GM19238 (cell line): ENCODE measurements around the gene UBE2L3.
A peak's percentile ranks its signal among the peaks of the same experiment; 100 is the strongest.
"Not testable (repeated sequence)": the region's sequence is repeated elsewhere in the genome, so short reads cannot be mapped to it uniquely, and the experiment has no call there.

Source experiments
- DNase-seq: peaks from one replicate; pipeline ENCODE4 v3.0.0; 2011; ENCODE audit warnings: low spot score; ENCODE audit not compliant: insufficient read length

UBE2L3 gene

GRCh38 chr22:21642584-21643448, 75.3 kb downstream of the UBE2L3 start:
- DNase-seq = peak; percentile 53

DNA sequence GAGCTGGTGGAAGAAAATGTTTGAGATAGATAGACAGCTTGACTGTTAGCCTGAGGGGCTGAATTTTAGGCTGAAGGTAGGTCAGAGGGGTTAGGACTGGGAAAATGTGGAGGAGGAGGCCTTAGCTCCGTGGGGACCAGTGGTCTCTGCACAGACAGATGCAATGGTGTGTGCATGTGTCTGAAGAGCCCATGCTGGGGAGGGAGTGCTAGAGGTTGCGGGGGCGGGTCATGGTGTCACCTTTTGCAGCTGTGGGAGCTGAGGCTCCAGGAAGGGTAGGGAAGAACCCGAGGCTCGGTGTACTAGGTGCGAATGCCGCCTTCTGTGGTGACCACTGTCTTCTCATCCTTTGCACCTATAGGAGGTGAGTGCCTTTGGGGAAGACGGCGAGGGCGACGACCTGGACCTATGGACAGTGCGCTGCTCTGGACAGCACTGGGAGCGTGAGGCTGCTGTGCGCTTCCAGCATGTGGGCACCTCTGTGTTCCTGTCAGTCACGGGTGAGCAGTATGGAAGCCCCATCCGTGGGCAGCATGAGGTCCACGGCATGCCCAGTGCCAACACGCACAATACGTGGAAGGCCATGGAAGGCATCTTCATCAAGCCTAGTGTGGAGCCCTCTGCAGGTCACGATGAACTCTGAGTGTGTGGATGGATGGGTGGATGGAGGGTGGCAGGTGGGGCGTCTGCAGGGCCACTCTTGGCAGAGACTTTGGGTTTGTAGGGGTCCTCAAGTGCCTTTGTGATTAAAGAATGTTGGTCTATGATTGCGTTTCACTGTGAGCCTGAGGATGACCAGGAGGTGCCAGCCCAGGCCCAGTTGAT, 76.2 kb downstream of the UBE2L3 start:
- no peak for DNase-seq

GRCh38 chr22:21645513-21645912, 78.0 kb downstream of the UBE2L3 start:
- not testable (repeated sequence) for DNase-seq

GRCh38 chr22:21646608-21647590, 79.4 kb downstream of the UBE2L3 start:
- peak; percentile 52 for DNase-seq

GRCh38 chr22:21650280-21650679, 82.8 kb downstream of the UBE2L3 start:
- no peak for DNase-seq

DNA sequence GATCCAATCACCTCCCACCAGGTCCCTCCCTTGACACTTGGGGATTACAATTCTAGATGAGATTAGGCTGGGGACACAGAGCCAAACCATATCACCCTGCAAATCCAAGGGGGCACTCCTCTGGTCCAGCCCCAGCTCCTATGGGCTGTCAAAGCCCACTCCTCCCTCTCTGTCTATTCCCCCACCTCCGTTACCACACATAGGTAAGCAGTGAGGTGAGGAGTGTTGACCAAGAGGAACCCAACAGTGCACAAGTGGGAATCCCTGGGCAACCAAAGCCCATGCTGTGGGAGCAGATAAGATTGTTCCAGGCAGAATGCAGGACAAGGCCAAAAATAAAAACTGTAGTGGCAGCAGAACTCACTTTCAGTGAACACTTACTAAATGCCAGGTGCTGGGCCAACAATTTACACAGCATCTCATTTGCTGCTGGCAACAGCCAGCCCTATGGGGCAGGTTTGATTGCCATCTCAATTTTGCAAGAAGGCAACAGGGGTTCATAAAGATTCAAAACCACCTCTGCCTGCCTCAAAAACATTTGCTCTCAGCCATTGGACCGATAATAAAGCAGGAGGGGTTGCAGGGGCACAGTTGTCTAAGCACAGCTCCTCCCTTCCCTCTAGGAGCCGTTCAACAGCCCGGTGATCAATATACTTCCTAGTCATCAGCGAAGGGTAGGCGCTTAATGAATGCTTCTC, 83.5 kb downstream of the UBE2L3 start:
- DNase-seq = no peak

DNA sequence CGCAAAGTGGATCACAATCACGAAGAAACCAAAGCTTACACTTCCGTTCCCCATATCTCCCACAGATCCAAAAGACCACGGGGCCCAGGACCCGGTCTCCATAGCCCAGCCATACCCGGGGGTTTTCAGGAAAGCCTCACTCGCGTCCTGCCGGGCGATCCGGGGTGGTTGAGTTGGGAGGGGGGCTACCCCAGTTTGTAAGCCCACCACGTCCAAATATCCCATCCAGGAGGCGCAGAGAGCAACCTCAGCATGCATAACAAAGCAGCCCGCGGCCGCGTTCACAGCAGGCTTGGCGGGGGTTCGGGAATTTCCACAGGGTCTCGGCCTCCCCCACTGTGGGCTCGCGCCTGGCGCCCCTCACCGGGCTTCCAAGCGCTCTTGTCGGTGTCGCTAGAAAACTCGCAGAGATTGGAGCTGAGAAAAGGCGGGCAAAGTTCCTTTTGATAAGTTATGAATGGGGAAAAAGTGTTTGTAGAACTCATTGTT, 84.1 kb downstream of the UBE2L3 start:
- no peak for DNase-seq

DNA sequence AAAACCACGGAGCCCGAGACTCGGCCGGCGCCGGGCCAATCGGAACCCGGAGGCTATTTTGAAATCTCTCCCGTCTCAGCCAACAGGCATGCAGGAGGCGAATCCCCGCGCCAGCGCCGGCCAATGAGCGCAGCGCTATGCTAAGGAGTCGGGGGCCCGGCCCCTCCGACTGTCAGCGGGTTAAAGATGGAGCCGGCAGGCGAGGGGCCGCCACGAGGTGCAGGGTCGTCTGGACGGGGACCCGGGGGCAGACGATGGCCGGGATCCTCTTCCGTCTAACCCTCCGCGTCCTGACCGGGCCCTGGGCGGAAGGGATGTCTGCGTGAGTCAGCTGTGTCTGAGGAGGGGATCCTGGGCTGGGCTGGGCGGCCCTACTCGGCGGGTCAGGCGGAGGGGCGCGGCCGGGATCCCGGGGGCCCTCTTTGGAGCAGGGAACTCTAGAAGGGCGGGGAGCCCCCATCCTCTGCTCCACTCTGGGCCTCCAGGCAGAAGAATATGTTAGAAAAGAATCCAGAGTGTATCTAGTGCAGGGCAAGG, 84.6 kb downstream of the UBE2L3 start:
- DNase-seq = peak; percentile 92

GRCh38 chr22:21652547-21653545, 85.3 kb downstream of the UBE2L3 start:
- DNase-seq = no peak

GRCh38 chr22:21657020-21657359, 89.5 kb downstream of the UBE2L3 start:
- no peak for DNase-seq

DNA sequence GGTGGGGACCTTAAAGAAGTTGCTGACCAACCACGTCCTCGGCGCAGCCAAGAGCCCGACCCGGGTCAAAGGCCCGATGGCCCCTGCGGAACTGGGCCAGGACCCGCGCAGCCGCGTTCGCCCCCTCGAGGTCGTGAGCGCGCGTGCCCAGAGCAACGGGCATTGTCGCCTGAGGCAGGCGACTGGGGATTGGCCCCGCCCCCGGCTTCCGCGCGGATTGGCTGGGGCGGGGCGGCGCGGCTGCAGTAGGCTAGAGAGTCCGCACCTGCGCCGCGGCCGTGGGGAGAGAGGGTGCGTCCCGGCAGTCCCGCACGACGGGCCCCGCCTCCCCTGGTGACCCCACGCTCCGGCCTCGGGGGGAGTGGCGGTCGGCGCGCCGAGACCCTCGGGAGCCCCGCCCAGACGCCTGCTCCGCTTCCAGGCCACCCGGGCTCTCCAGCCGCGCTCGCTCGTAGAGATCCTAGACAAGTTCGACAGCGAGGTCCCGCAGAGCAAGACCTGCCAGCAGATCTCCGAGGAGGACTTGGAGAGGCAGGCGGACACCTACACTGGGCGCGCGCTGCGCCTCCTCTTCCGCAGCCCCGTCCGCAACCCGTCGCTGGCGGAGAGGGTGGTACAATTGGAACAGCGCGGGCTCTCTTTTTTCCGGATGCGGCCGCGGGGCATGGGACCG, 90.0 kb downstream of the UBE2L3 start:
- DNase-seq = peak; percentile 96

- DNase-seq = no peak
Observed at GRCh38 chr22:21659864-21660525, 92.5 kb downstream of the UBE2L3 start.

- no peak for DNase-seq
Observed at GRCh38 chr22:21660904-21661303, 93.4 kb downstream of the UBE2L3 start.

DNA sequence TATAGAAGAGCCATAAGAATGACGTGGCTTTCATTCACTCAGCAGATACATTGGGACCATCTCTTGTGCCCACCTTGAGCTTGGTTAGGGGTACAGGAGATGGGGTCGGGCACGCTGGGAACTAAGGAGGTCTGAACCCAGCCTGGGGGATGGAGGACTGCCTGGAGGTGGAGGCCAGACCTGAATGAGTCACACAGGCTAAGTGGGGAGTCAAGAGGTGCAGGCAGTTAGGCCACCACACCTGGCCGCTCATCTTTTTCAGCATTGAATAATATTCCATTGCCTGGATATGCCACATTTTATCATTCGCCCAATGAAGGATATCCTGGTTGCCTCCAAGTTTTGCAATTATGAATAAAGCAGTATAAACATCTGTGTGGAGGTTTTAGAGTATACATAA, 94.5 kb downstream of the UBE2L3 start:
- DNase-seq = no peak

GRCh38 chr22:21663738-21664137, 96.2 kb downstream of the UBE2L3 start:
- DNase-seq = no peak

DNA sequence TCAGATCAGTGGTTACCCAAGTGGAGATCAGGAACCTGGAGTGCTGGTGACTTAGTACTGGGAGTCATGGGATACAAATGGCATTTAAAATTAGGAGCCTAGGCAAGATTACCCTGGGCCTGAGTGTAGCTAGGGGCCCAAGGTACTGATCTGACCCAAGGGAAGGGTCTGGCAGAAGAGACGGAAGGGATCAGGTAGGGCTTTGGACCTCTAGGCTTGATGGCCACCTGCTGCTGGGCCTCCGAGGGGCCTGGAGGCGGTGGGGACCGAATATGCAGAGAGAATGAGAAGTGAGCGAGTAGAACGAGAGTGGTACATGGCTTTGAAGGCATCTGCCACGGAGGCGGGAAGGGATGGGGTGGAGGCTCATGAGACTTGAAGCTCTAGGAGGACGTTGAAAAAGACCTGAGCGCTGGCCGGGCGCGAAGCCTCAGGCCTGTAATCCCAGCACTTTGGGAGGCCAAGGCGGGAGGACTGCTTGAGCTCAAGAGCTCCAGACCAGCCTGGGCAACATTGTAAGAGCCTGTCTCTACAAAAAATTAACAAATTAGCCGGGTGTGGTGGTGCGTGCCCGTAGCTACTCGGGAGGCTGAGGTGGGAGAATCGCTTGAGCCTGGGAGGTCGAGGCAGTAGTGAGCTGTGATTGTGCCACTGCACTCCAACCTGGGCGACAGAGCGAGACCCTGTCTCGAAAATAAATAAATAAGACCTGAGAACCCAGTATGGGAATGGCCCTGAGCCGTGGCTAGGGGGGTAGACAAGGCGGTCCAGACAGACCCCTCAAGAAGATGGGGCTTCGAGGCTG, 97.7 kb downstream of the UBE2L3 start:
- DNase-seq = no peak

DNA sequence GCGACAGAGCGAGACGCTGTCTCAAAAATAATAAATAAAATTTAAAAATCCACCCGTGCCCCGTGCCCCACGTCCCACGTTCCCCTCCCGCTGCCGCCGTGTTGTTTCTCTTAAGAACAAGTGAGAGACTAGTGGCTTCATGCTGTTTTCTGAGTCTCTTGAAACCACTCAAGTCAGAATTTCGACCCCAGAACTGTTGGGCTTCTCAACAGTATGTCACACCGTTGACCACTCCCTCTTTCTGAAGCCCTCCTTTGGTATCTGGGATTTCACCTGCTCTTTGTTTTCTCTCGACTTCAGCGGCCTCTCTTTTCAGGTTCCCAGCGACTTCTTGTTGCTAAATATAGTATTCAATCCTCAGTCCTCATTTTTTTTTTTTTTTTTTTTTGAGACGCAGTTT, 99.3 kb downstream of the UBE2L3 start:
- DNase-seq = no peak
